ENCODE data around the gene ECM2.

DNA sequence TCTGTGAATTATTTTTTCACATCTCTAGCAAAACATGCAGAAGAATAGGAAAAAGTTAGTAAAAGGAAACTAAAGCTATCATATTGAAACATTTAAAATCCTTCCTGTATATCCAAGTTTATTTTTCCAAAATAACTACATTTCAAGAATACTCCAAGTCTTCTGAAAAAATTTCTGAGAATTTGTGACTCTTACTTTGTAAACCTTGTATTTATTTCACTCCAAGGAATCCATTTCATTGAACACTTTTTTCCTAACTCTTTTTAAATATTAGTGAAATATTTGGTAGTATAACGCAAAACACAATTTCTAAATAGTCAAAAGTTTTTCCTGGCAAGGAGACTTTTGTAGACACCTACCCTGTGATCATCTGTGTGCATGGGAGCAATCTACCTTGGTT lies 19.3 kb downstream of the ECM2 start:
- TF ChIP-seq POLR2A (IDR thresholded peaks at IDR 0.05) = no peak
- TF ChIP-seq, protein P1, sequence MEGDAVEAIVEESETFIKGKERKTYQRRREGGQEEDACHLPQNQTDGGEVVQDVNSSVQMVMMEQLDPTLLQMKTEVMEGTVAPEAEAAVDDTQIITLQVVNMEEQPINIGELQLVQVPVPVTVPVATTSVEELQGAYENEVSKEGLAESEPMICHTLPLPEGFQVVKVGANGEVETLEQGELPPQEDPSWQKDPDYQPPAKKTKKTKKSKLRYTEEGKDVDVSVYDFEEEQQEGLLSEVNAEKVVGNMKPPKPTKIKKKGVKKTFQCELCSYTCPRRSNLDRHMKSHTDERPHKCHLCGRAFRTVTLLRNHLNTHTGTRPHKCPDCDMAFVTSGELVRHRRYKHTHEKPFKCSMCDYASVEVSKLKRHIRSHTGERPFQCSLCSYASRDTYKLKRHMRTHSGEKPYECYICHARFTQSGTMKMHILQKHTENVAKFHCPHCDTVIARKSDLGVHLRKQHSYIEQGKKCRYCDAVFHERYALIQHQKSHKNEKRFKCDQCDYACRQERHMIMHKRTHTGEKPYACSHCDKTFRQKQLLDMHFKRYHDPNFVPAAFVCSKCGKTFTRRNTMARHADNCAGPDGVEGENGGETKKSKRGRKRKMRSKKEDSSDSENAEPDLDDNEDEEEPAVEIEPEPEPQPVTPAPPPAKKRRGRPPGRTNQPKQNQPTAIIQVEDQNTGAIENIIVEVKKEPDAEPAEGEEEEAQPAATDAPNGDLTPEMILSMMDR (IDR thresholded peaks at IDR 0.05) = no peak

Measured in Peyer's patch (tissue), 4 donors.